ENCODE measurements around the gene HPCAL4. TPM values are rescaled to one million over a fixed set of nuclear protein-coding genes. Genes with fewer than 3 reads are reported as not detected.

Gene HPCAL4
- total and polyA plus RNA-seq, 2 donors (not counting 1 experiment from before 2014, with no cell fraction given), result not detected

DNA sequence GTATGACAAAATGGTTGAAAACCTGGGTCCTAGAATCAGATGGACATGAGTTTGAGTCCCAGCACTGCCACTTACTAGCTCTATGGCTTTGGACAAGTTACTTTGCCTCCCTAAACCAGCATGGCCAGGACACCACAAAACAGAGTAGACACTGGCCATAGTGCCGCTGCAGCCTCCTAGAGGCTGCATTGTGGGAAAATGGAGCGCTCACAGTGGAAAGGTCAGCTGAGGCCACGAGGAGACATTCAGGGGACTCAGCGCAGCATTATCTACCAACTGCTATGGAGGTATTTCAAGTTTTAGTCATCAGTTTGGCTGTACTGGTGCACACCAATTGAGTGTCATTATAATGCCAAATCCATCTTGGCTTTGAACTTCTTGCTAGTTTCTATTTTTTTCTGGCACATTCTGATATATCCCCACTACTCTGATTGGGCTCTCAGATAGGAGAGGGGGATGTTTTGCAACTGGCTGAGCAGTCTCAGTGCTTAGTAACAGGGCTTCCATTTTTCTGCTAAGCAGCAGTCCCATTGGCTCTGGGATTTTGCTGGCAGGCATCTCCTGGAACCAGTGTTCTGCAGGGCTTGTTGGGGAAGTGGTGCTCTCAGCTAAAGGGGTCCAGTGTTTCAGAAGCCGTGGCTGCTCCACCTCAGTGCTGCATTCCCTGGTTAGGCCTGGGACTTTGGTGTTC, 35.5 kb downstream of the HPCAL4 start:
- Histone ChIP-seq H3K9ac (ENCODE audit: insufficient read depth, low read length) (no peak overlapping the region), H3K36me3 (ENCODE audit: control insufficient read depth, insufficient read depth, low read length) (no peaks in the 10 kb centered on the region), H3K27me3 (ENCODE audit: control insufficient read depth, insufficient read depth, low read length) (peaks cover 11% of the 10 kb centered on the region), H3K4me3 (replicated peaks in 1 of 4; ENCODE audit: control extremely low read depth in 1 of 4, insufficient read depth in 1 of 4, low read depth in 3 of 4, low read length in 4 of 4) (no peak overlapping the region), H3K9me3 (ENCODE audit: control insufficient read depth, insufficient read depth, low read depth, low read length) (no peaks in the 10 kb centered on the region), H3K27ac (ENCODE audit: insufficient read depth, low read length) (no peak overlapping the region), H4K20me1 (ENCODE audit: control insufficient read depth, extremely low read depth, insufficient read depth, low read length) (no peaks in the 10 kb centered on the region), H3K4me1 (ENCODE audit: control insufficient read depth, extremely low read depth, insufficient read depth, low read length) (peaks cover 10% of the 10 kb centered on the region), H2AFZ (ENCODE audit: low read length) (no peak overlapping the region), H3K79me2 (ENCODE audit: control insufficient read depth, insufficient read depth, low read length) (no peaks in the 10 kb centered on the region), H3K4me2 (ENCODE audit: extremely low read depth, insufficient read depth, low read length) (no peak overlapping the region)
- no peak for DNase-seq (ENCODE audit: low read depth in 2 of 2)
- TF ChIP-seq EZH2 (IDR thresholded peaks at IDR 0.05; ENCODE audit: low read length, missing control alignments), result no peak

GRCh38 chr1:39654291-39654690, 36.9 kb downstream of the HPCAL4 start:
- H3K36me3 ChIP-seq (ENCODE audit: control insufficient read depth, insufficient read depth, low read length), result no peaks in the 10 kb centered on the region
- no peaks in the 10 kb centered on the region for H3K9me3 ChIP-seq (ENCODE audit: control insufficient read depth, insufficient read depth, low read depth, low read length)
- H4K20me1 ChIP-seq (ENCODE audit: control insufficient read depth, extremely low read depth, insufficient read depth, low read length), result no peaks in the 10 kb centered on the region
- no peak overlapping the region for H3K4me3 ChIP-seq (replicated peaks in 1 of 4; ENCODE audit: control extremely low read depth in 1 of 4, insufficient read depth in 1 of 4, low read depth in 3 of 4, low read length in 4 of 4)
- no peak for TF ChIP-seq EZH2 (IDR thresholded peaks at IDR 0.05; ENCODE audit: low read length, missing control alignments)
- TF ChIP-seq, protein P1, sequence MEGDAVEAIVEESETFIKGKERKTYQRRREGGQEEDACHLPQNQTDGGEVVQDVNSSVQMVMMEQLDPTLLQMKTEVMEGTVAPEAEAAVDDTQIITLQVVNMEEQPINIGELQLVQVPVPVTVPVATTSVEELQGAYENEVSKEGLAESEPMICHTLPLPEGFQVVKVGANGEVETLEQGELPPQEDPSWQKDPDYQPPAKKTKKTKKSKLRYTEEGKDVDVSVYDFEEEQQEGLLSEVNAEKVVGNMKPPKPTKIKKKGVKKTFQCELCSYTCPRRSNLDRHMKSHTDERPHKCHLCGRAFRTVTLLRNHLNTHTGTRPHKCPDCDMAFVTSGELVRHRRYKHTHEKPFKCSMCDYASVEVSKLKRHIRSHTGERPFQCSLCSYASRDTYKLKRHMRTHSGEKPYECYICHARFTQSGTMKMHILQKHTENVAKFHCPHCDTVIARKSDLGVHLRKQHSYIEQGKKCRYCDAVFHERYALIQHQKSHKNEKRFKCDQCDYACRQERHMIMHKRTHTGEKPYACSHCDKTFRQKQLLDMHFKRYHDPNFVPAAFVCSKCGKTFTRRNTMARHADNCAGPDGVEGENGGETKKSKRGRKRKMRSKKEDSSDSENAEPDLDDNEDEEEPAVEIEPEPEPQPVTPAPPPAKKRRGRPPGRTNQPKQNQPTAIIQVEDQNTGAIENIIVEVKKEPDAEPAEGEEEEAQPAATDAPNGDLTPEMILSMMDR (conservative IDR thresholded peaks at IDR 0.05 in 1 of 2, IDR thresholded peaks at IDR 0.05 in 1 of 2; ENCODE audit: low read depth in 1 of 2, low read length in 2 of 2), result no peak
- no peak overlapping the region for H3K4me2 ChIP-seq (ENCODE audit: extremely low read depth, insufficient read depth, low read length)
- H2AFZ ChIP-seq (ENCODE audit: low read length), result no peak overlapping the region
- peaks cover 10% of the 10 kb centered on the region for H3K4me1 ChIP-seq (ENCODE audit: control insufficient read depth, extremely low read depth, insufficient read depth, low read length)
- peaks cover 3% of the 10 kb centered on the region for H3K27me3 ChIP-seq (ENCODE audit: control insufficient read depth, insufficient read depth, low read length)
- no peak overlapping the region for H3K27ac ChIP-seq (ENCODE audit: insufficient read depth, low read length)
- H3K9ac ChIP-seq (ENCODE audit: insufficient read depth, low read length), result no peak overlapping the region
- DNase-seq (ENCODE audit: low read depth in 2 of 2), result no peak
- no peaks in the 10 kb centered on the region for H3K79me2 ChIP-seq (ENCODE audit: control insufficient read depth, insufficient read depth, low read length)

DNA sequence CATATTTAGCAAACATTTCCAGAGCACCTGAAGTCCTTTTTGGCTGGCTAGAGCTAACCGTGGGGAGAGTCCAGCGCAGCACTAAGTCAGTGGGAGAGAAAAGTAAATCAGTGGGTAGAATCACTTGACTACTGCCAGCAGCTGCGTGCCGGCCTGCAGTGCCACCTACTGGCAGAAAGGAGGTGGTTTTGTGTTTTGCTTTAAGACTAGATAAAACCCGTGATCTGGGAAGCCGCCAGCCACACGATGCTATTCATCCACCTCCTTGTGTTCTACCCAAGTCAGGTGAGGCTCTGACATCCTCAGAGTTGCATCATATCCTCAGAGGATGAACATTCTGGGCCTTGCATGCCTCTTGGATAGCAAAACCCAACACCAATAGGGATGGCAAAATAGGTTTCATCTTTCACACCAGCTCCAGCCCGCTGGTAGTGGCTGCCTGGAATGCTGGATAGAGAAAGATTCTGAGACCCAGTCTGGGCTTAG, 37.6 kb downstream of the HPCAL4 start:
- no peak for TF ChIP-seq EZH2 (IDR thresholded peaks at IDR 0.05; ENCODE audit: low read length, missing control alignments)
- TF ChIP-seq, protein P1 (conservative IDR thresholded peaks at IDR 0.05 in 1 of 2, IDR thresholded peaks at IDR 0.05 in 1 of 2; ENCODE audit: low read depth in 1 of 2, low read length in 2 of 2), result peak; percentile 75 to 89
- Histone ChIP-seq H3K27me3 (ENCODE audit: control insufficient read depth, insufficient read depth, low read length) (peaks cover 3% of the 10 kb centered on the region), H2AFZ (ENCODE audit: low read length) (no peak overlapping the region), H3K36me3 (ENCODE audit: control insufficient read depth, insufficient read depth, low read length) (no peaks in the 10 kb centered on the region), H3K79me2 (ENCODE audit: control insufficient read depth, insufficient read depth, low read length) (no peaks in the 10 kb centered on the region), H3K27ac (ENCODE audit: insufficient read depth, low read length) (no peak overlapping the region), H4K20me1 (ENCODE audit: control insufficient read depth, extremely low read depth, insufficient read depth, low read length) (no peaks in the 10 kb centered on the region), H3K9ac (ENCODE audit: insufficient read depth, low read length) (no peak overlapping the region), H3K9me3 (ENCODE audit: control insufficient read depth, insufficient read depth, low read depth, low read length) (no peaks in the 10 kb centered on the region), H3K4me3 (replicated peaks in 1 of 4; ENCODE audit: control extremely low read depth in 1 of 4, insufficient read depth in 1 of 4, low read depth in 3 of 4, low read length in 4 of 4) (no peak overlapping the region), H3K4me1 (ENCODE audit: control insufficient read depth, extremely low read depth, insufficient read depth, low read length) (peaks cover 10% of the 10 kb centered on the region), H3K4me2 (ENCODE audit: extremely low read depth, insufficient read depth, low read length) (peak overlapping the region; percentile 36)
- peak; percentile 64 to 82 for DNase-seq (ENCODE audit: low read depth in 2 of 2)
